Right lung (tissue), 10 donors: ENCODE results near the gene ADRA1B. TPM values are rescaled to one million over a fixed set of nuclear protein-coding genes. Genes with fewer than 3 reads are reported as not detected.

Experiments
- DNase-seq, 2 donors: peaks; one replicate each; pipeline ENCODE4 v3.0.0-alpha.2; 2013
- long read RNA-seq, 8 donors: transcript quantifications; one replicate each; lab custom pipeline, GENCODE V29; 2026
- polyA plus RNA-seq, 5 donors: library from polyadenylated mRNA; unstranded; fragments of 120-200 nt; gene quantifications; one replicate each; pipeline versions ENCODE4 v1.2.1 to v1.2.3, GENCODE V29; 2013; ENCODE audit warnings: inconsistent platforms in 1 of 5, low replicate concordance in 1 of 5; ENCODE audit not compliant: insufficient read length in 5 of 5, insufficient read depth in 1 of 5

The ADRA1B gene
- polyA plus RNA-seq = under 1 TPM; 0.44 to 0.86 (median 0.76) TPM
- long read RNA-seq, donor 1 = 0 reads
- long read RNA-seq, donor 2 = 0 reads
- long read RNA-seq, donor 3 = 0 reads
- long read RNA-seq, donor 4, partial matches to known transcripts = 0 of 1 reads
- long read RNA-seq, donor 4, other reads (novel, unspliced or antisense) = 0 of 1 reads
- long read RNA-seq, donor 5, partial matches to known transcripts = 0 of 2 reads
- long read RNA-seq, donor 5, other reads (novel, unspliced or antisense) = 0 of 2 reads
- long read RNA-seq, donor 6, partial matches to known transcripts = 0 of 1 reads
- long read RNA-seq, donor 6, other reads (novel, unspliced or antisense) = 0 of 1 reads
- long read RNA-seq, donor 7, partial matches to known transcripts = 0 of 1 reads
- long read RNA-seq, donor 7, other reads (novel, unspliced or antisense) = 0 of 1 reads
- long read RNA-seq, donor 8 = 0 reads

DNA sequence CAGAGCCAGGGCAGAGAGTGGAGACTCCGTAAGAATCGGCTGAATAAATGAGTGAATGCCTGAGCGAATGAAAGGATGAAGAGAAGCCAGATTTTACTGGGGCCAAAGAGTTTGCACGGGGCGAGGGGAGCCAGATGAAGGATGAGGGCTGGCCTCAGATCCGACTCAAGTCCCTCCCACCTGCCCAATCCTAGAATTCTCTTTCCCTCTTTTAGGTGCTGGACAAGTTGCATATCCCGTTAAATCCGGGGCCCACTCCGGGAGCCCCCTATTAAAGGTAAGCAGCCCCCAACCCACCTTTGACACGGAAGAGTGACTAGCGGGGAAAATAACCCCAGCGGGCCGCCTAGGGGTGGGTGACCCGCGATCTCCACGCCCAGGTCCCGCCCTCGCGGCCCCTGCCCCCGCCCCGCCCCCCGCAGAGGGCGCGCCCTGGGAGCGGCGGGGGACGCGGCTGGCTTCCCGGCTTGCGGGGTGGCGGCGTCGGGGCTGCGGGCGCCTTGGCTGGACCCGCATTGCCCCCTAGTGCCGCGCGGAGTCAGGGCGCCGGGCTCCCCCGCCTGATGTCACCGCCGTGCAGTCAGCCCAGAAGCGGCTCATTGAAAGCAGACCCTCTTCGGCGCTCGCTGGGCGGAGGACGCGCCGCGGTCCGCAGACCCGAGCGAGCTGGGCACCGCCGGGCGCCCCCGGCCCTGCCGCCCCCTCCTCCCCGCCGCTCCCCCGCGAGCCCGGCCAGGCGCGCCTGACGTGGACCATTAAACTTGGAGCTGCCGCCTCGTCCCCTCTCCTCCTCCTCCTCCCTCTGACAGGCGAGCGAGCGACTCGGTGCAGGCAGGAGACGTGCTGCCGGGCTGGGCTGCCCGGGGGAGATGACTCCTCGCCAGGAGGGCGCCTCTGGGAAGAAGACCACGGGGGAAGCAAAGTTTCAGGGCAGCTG, at the start of gene ADRA1B:
ADRA1B (plus strand) TSS at position 579 of the 937 bp plus-strand sequence. CDS start 424 bp downstream, outside the sequence.
- DNase-seq = peak; percentile 62 to 69

DNA sequence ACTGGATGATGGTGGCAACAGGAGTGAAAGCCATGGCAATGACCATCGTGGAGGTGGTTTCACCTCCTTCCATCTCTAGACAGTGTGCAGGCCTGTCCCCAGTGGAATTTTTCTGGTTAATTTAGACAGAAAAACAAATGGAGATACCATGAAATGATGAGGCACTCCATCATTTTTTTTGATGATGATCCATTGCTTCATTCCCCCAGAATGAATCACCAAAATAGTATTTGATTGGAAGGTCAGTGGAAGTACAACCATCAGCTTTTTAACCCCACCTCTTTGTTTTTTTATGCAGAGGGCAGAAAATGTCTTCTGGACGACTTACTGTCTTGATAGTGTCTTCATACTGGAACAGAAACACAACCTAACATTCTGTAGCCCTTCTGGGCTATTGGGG, 42.6 kb upstream of the ADRA1B start:
- no peak for DNase-seq

- DNase-seq = no peak
These were observed 42.0 kb upstream of the ADRA1B start for GRCh38 chr5:159874263-159874662.

- no peak for DNase-seq
These were observed 39.3 kb upstream of the ADRA1B start for GRCh38 chr5:159877016-159877415.

- peak; percentile 46 to 60 for DNase-seq
These were observed 38.3 kb upstream of the ADRA1B start for GRCh38 chr5:159877894-159878448.

- DNase-seq = peak; percentile 54 to 62
These were observed 37.3 kb upstream of the ADRA1B start for GRCh38 chr5:159878988-159879471.

- no peak for DNase-seq
These were observed 35.6 kb upstream of the ADRA1B start for GRCh38 chr5:159880676-159881075.

- no peak for DNase-seq
These were observed 34.3 kb upstream of the ADRA1B start for GRCh38 chr5:159881967-159882366.

GRCh38 chr5:159883522-159883950, 32.7 kb upstream of the ADRA1B start:
- DNase-seq = no peak

DNA sequence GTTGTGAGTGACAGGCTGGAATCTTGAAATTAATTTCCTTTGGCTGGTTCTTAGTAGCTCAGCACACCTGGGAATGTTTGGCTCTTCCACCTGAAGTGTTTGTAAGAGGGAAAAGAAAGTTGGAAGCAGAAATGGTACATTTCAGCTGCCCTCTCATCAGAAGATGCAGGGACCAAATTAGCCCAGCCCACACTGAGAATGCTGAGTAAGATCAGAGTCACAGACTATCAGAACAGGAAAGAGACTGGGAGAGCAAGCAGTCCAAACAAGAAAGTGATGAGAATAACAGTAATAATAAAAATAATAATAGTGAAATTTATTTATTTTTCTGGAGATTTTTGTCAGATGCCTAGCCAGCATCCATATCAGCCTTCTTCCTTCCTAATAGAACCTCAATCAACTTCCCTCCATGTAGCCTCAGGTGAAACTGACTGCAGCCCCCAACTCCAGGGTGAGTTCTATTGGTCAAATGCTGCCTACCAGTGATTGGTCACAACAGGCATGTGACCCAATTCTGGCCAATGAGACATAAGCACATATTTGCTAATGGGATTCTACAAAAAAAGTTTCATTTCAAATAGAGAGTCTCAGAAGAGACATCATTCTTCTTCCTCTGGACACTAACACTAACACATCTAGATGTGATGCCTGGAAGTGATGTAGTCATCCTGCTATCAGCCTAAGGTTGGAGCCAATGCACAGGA, 31.2 kb upstream of the ADRA1B start:
- DNase-seq = no peak

DNA sequence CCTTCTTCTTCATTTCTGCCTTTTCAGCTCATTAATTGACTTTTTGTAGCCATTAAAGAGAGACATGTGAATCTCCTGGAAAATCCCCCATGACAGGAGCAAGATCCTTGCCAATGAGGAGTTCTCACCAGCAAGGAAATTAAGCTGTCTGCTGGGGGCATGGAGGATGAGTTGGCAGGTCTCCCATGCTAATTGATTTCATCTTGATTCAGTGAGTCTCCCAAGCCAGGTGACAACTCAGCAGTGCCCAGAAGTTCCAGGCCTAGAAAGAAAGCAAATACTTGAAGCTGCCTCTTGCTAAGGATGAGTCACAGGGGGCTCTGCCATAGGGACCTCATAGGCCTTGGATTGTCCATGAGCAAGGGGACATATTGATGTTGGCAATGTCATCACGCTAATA, 30.0 kb upstream of the ADRA1B start:
- no peak for DNase-seq

- no peak for DNase-seq
These were observed 29.2 kb upstream of the ADRA1B start for GRCh38 chr5:159887050-159887449.

DNA sequence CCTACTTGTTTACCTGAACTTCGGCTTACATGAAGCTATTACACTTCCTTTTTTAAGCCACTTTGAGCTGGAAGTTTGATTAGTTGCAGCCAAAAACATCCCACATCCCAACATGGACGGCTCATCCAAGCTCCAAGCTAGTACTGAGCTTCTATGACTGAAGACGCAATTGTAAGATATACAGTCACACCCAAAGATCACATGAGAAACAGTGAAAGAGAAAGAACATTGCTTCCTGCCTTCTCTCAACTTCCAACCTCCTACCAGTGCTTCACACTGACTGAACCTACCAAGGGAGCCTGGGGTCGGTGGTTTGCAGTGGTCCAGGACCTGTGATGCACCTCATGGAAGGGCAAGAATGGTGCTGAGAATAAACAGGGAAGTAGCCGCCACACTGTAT, 27.4 kb upstream of the ADRA1B start:
- no peak for DNase-seq

GRCh38 chr5:159890141-159890540, 26.1 kb upstream of the ADRA1B start:
- no peak for DNase-seq

GRCh38 chr5:159891371-159891770, 24.9 kb upstream of the ADRA1B start:
- peak in 1 of 2 donors; percentile 53 for DNase-seq

- DNase-seq = no peak
These were observed 23.1 kb upstream of the ADRA1B start for GRCh38 chr5:159893040-159893695.

- DNase-seq = no peak
These were observed 22.0 kb upstream of the ADRA1B start for GRCh38 chr5:159894149-159894720.

- DNase-seq = no peak
These were observed 18.4 kb upstream of the ADRA1B start for GRCh38 chr5:159897786-159898393.
